Stimulated activated CD4-positive, alpha-beta T cell treated with anti-CD3 and anti-CD28 coated beads, Interleukin-15, amount 100 ng/mL, for 48 hours (primary cell): ENCODE measurements around the gene PIGZ.

ENCODE experiments used
- DNase-seq, 2 donors: peaks; one replicate each; pipeline ENCODE4 v3.0.0-alpha.2; 2020; ENCODE audit warnings: low read depth in 2 of 2

Gene PIGZ

GRCh38 chr3:197001972-197002700 lies 33.5 kb upstream of the PIGZ start:
- no peak for DNase-seq

DNA sequence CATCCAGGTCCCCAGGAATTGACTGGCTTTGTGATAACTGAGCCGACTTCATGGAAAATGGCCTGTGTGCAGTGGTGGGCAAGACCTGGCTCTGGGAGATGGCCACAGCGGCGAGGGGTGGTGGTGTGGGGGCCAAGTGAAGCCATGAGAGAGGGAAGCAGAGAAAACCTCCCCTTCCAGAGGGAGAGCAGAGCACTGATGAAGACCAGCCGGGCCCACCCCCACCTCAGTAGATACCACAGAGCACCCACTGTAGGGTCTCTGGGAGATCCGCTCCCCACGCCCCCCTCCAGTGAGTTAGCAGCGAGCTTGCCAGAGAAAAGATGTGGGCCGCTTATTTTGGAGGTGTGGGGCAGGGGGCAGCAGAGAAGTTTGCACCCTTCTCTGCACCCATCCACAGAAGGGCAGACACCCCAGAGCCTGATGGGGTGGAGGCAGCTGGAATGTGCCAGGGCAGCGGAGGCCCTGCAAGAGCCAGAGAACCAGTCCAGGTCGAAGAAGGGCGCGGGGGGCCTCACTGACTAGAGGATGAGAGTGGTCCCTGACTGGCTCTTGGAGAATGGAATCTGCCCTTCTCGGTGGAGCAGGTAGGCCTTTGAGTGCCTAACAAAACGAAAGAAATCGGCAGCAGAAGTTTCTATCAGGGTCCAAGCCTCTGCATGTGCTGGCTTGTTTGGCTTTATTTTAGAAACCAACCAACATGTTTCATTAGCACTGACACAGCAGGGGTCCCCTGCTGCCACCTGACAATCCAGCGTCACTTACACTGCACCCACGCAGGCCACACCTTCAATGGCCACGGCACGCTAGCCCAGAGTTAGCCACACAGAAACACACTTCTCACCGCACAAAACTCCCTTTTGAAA lies 32.7 kb upstream of the PIGZ start:
- DNase-seq: no peak

DNA sequence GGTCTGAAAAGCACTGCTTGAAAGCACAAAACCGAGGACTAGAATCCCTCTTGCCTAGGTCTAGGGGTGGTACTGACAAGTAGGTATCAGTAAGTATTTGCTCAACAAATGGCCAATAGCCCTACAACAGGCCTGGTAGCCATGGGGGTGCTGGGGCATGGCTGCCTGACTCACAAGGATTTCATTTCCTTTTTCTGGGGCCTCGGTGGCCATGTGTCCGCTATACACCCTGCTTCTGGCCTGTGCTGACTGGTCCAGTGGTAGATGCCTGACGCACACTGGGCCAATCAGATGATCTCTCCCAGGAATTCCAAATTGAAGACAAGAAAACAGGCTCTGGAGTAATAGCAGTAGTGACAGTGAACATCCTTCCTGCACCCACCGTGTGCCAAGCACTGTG lies 31.6 kb upstream of the PIGZ start:
- no peak for DNase-seq

DNA sequence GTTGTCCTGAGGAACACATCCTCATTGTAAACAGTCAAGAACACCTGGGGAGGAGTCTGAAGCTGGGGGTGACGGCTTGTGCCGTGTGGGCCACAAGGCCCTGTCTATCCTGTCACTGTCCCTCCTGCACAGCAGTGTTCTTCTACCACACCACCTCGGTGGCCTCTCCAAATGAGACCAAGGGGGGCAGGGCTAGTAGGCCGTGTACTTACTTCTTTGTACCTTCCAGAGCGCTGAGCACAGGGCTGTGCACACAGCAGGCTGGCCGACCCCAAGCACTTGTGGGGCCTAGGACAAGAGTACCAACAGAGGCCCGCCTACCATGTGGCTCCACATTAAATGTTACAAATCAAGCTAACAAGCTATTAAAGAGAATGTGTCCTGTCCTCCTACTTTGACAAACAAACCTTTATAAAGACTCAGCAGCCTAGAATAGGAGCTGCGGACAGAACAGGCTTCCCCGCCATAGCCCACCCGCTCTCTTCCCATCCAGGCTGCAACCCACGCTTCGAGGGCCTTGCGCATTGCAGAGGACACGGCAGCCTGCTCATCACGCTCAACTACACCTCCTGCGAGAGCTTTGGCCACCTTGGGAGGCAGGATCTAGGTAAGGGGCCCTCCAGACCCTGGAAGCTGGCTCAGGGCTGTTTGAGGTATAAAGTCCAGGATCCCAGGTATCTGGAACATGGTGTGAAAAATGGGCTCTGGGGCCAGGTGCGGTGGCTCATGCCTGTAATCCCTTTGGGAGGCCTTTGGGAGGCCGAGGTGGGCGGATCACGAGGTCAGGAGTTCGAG lies 30.5 kb upstream of the PIGZ start:
- DNase-seq: no peak

GRCh38 chr3:196997311-196997710 lies 28.7 kb upstream of the PIGZ start:
- no peak for DNase-seq

DNA sequence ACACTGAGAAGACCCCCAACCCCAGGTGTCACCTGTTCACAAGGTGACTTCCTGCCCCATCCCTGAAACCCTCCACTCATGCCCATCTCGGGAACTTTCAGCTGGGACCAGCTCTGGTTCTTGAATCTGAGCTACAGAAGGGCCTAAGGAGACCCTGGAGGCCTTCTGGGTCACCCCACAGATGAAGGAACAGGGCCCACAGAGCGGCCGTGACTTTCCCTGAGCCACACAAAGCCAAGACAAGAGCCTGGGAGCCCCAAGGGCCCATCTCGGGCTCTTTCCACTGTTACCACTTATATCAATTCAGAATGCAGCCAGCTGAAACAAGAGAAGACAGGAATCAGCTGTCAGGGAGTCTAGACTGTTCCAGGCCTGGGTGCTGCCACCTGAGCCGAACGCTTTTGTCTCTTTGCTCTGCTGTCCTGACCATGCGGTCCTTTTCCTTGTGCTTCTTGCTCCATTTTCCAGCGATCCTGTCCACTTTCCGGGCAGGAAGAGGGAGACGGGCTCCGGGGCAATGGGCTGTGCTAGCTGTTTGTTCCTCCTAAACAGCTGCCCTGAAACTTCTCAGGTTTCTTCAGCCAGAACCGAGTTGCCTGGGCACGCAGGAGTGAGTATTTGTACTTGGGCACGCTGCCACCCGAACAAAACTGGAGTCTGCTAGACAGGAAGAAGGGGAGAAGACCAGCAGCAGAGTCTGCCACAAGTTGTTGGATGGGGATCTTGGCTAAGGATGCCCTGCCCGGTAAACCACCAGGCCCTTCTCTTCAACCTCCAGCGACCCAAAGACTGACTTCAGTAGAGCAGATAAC lies 28.0 kb upstream of the PIGZ start:
- no peak for DNase-seq

DNA sequence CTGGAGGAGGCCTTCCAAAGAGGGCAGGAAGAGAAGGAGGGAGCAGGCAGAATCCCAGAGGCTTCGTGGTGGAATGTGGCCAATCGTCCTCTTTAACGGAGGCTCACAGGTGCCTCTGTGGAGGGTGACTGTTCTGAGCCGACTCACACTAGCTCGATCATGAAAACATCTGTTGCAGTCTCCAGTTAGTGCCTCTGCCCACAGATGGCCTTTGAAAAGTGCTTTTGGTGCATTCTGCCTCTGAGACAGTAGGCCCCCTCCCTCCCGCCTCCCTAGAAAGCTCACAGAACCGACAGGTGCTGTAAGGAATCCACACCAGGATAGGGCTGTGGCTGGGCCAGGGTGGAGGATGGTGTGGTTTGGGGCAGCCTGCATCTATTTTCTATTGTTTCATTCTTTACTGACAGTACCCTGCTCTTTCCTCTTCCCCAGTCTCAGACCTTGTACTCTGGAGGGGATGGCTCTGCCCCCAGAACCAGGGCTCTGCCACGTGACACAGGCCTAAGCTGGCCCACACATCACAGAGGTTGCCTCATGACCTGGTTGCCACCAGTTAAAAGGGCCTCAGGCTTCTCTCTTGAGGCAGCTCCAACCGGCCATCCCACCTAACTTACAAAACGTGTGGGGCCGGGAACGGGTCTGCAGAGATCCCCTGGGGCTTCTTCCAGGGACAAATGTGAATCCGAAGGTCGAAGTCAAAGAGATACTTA lies 27.2 kb upstream of the PIGZ start:
- no peak for DNase-seq

GRCh38 chr3:196995027-196995426 lies 26.4 kb upstream of the PIGZ start:
- no peak for DNase-seq

GRCh38 chr3:196994056-196994455 lies 25.4 kb upstream of the PIGZ start:
- no peak for DNase-seq

GRCh38 chr3:196992461-196993065 lies 23.9 kb upstream of the PIGZ start:
- no peak for DNase-seq

DNA sequence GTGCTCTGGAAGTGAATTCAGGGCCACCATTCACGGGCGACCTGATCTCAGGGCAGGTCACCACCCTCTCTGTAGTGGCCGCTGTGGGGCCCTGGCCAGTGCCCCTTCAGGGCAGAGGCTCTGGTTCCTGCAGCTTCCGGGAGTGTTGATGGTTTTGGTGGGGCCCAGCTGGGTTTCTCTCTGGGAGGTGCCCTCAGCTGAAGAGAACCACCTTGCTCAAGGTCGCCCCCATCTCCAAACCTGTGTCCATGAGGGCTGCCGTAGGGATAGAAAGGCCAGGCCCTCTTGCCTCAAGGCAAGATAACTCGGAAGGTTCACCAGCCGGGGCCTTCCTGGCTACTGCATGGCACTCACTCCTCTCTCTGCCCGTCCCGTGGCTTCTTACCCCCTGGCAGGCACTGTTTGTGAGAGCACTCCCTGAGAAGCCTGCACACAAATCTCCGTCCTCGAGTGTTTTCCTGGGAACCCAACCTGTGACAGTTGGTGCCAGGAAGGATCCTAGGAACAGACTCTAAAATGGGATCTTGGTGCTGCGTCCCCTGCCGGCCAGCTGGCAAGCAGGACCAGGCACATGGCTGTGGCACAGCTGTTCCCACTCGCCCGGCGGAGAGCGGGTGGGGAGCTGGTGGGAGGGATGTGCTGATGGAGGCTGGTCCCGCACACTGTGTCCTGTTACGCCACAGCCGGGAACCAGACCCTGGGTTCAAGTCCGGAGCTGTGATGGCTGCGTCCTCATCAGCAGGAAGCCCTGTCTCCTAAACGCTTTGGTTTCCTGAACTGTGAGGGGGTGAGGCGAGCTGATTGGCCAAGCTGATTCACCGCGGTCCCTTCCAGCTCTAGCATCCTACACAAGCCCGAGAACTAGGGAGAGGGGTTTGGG lies 23.2 kb upstream of the PIGZ start:
- no peak for DNase-seq

- no peak for DNase-seq
These were observed 22.0 kb upstream of the PIGZ start for GRCh38 chr3:196990601-196991007.

GRCh38 chr3:196989721-196990262 lies 21.2 kb upstream of the PIGZ start:
- DNase-seq: no peak

GRCh38 chr3:196988241-196989029 lies 19.8 kb upstream of the PIGZ start:
- DNase-seq: no peak

GRCh38 chr3:196987022-196987421 lies 18.4 kb upstream of the PIGZ start:
- DNase-seq: no peak

- DNase-seq: no peak
These were observed 17.6 kb upstream of the PIGZ start for GRCh38 chr3:196985954-196986885.

GRCh38 chr3:196985298-196985697 lies 16.7 kb upstream of the PIGZ start:
- no peak for DNase-seq
